K562 (cell line): Measurements from ENCODE around the gene FBP1. TPM values are rescaled to one million over a fixed set of nuclear protein-coding genes. Genes with fewer than 3 reads are reported as not detected.

Source experiments
- CHD1 ChIP-seq: fragments of 200-600 bp; sonication (generic); IDR thresholded peaks from one replicate; pipeline ENCODE4 v1.6.1; 2012; ENCODE audit warnings: mild to moderate bottlenecking, moderate library complexity, low read length, inconsistent platforms
- COPS2 ChIP-seq: fragments of 450-650 bp; conservative IDR thresholded peaks from 2 replicates; pipeline ENCODE4 v1.6.1; 2016; ENCODE audit warnings: mild to moderate bottlenecking, moderate library complexity
- CSDE1 ChIP-seq, 2 experiments: fragments of 450-650 bp; IDR thresholded peaks; 2 replicates each; pipeline ENCODE4 v1.6.1; 2016; ENCODE audit warnings: mild to moderate bottlenecking in 1 of 2
- DDX20 ChIP-seq: fragments of 450-650 bp; IDR thresholded peaks from 2 replicates; pipeline ENCODE4 v1.6.1; 2016; ENCODE audit warnings: missing genetic modification characterization, low read depth, mild to moderate bottlenecking, missing compliant biosample characterization, moderate library complexity
- E2F3 ChIP-seq: fragments of 250-450 bp; sonication (Bioruptor Pico); IDR thresholded peaks from 2 replicates; pipeline ENCODE4 v1.4.0; 2020; ENCODE audit warnings: mild to moderate bottlenecking
- HNRNPL ChIP-seq: fragments of 200-400 bp; formaldehyde crosslinking; IDR thresholded peaks from 2 replicates; pipeline ENCODE4 v1.6.1; 2017; ENCODE audit warnings: low read depth, mild to moderate bottlenecking, low read length
- HOXB6 ChIP-seq: fragments of 250-450 bp; sonication (Bioruptor Pico); IDR thresholded peaks from 2 replicates; pipeline ENCODE4 v1.5.1; 2022; ENCODE audit warnings: mild to moderate bottlenecking, borderline replicate concordance
- NFIX ChIP-seq: fragments of 250-450 bp; sonication (Bioruptor Pico); IDR thresholded peaks from 2 replicates; pipeline ENCODE4 v1.4.0; 2020; ENCODE audit warnings: low read depth, mild to moderate bottlenecking, moderate library complexity
- RCOR1 ChIP-seq, 2 experiments: IDR thresholded peaks; 2 replicates each; pipeline ENCODE4 v1.6.1; 2012; ENCODE audit warnings: low read depth in 2 of 2, low read length in 2 of 2, borderline replicate concordance in 1 of 2, improper control_type of control experiment in 1 of 2
- SMARCA5 ChIP-seq: fragments of 450-650 bp; IDR thresholded peaks from 2 replicates; pipeline ENCODE4 v1.6.1; 2016
- SMC3 ChIP-seq: conservative IDR thresholded peaks from 2 replicates; pipeline ENCODE4 v1.6.1; 2011; ENCODE audit warnings: low read depth, low read length, improper control_type of control experiment; ENCODE audit not compliant: insufficient read depth
- SP2 ChIP-seq: IDR thresholded peaks from 2 replicates; pipeline ENCODE4 v1.6.1; 2011; ENCODE audit warnings: mild to moderate bottlenecking, low read depth, low read length, moderate library complexity; ENCODE audit not compliant: poor library complexity, severe bottlenecking; ENCODE audit errors: extremely low read depth
- SUPT5H ChIP-seq: fragments of 450-650 bp; IDR thresholded peaks from 2 replicates; pipeline ENCODE4 v1.6.1; 2016
- ZNF696 ChIP-seq: fragments of 250-450 bp; sonication (Bioruptor Pico); conservative IDR thresholded peaks from 2 replicates; pipeline ENCODE4 v1.4.0; 2020; ENCODE audit warnings: mild to moderate bottlenecking, moderate library complexity
- polyA plus RNA-seq, 8 experiments: library from polyadenylated mRNA; depleted of rRNA in 4 of 8; stranded (reverse) in 5 of 8; unstranded in 3 of 8; fragments of >200 nt; fragmentation: Nextera tagmentation in 2 of 8; fragmentation: Illumina TruSeq in 1 of 8; extraction: Ambion mirVana in 2 of 8; extraction: Trizol in 1 of 8; gene quantifications; 2 replicates each; pipeline versions ENCODE4 v1.2.1 to v1.2.3, GENCODE V29; 2011 to 2014; ENCODE audit warnings: inconsistent platforms in 1 of 8, missing spikeins in 1 of 8
- total RNA-seq, 7 experiments: library from RNA; depleted of rRNA in 6 of 7; stranded (reverse); fragments of >200 nt in 6 of 7; fragmentation: Illumina TruSeq in 2 of 7; extraction: Trizol in 2 of 7; gene quantifications; 2 replicates each; pipeline versions ENCODE4 v1.2.1 to v1.2.3, GENCODE V29; 2011 to 2021; ENCODE audit warnings: low replicate concordance in 1 of 7
- TF ChIP-seq, protein P1 (sequence below): fragments of 450-650 bp; IDR thresholded peaks from 2 replicates; pipeline ENCODE4 v1.6.1; 2016; ENCODE audit warnings: mild to moderate bottlenecking, moderate library complexity
- TF ChIP-seq, protein P2 (sequence below): fragments of 250-450 bp; sonication (Bioruptor Pico); IDR thresholded peaks from 2 replicates; pipeline ENCODE4 v1.4.0; 2020; ENCODE audit warnings: mild to moderate bottlenecking

Gene FBP1
- total and polyA plus RNA-seq, 9 of the 15 experiments (the other 6 are each of a cell fraction or from before 2014, with no cell fraction given): 0.24 TPM; not detected in 8

GRCh38 chr9:94668928-94669729 is 29.8 kb upstream of the FBP1 start (continued):
- TF ChIP-seq, protein P1, sequence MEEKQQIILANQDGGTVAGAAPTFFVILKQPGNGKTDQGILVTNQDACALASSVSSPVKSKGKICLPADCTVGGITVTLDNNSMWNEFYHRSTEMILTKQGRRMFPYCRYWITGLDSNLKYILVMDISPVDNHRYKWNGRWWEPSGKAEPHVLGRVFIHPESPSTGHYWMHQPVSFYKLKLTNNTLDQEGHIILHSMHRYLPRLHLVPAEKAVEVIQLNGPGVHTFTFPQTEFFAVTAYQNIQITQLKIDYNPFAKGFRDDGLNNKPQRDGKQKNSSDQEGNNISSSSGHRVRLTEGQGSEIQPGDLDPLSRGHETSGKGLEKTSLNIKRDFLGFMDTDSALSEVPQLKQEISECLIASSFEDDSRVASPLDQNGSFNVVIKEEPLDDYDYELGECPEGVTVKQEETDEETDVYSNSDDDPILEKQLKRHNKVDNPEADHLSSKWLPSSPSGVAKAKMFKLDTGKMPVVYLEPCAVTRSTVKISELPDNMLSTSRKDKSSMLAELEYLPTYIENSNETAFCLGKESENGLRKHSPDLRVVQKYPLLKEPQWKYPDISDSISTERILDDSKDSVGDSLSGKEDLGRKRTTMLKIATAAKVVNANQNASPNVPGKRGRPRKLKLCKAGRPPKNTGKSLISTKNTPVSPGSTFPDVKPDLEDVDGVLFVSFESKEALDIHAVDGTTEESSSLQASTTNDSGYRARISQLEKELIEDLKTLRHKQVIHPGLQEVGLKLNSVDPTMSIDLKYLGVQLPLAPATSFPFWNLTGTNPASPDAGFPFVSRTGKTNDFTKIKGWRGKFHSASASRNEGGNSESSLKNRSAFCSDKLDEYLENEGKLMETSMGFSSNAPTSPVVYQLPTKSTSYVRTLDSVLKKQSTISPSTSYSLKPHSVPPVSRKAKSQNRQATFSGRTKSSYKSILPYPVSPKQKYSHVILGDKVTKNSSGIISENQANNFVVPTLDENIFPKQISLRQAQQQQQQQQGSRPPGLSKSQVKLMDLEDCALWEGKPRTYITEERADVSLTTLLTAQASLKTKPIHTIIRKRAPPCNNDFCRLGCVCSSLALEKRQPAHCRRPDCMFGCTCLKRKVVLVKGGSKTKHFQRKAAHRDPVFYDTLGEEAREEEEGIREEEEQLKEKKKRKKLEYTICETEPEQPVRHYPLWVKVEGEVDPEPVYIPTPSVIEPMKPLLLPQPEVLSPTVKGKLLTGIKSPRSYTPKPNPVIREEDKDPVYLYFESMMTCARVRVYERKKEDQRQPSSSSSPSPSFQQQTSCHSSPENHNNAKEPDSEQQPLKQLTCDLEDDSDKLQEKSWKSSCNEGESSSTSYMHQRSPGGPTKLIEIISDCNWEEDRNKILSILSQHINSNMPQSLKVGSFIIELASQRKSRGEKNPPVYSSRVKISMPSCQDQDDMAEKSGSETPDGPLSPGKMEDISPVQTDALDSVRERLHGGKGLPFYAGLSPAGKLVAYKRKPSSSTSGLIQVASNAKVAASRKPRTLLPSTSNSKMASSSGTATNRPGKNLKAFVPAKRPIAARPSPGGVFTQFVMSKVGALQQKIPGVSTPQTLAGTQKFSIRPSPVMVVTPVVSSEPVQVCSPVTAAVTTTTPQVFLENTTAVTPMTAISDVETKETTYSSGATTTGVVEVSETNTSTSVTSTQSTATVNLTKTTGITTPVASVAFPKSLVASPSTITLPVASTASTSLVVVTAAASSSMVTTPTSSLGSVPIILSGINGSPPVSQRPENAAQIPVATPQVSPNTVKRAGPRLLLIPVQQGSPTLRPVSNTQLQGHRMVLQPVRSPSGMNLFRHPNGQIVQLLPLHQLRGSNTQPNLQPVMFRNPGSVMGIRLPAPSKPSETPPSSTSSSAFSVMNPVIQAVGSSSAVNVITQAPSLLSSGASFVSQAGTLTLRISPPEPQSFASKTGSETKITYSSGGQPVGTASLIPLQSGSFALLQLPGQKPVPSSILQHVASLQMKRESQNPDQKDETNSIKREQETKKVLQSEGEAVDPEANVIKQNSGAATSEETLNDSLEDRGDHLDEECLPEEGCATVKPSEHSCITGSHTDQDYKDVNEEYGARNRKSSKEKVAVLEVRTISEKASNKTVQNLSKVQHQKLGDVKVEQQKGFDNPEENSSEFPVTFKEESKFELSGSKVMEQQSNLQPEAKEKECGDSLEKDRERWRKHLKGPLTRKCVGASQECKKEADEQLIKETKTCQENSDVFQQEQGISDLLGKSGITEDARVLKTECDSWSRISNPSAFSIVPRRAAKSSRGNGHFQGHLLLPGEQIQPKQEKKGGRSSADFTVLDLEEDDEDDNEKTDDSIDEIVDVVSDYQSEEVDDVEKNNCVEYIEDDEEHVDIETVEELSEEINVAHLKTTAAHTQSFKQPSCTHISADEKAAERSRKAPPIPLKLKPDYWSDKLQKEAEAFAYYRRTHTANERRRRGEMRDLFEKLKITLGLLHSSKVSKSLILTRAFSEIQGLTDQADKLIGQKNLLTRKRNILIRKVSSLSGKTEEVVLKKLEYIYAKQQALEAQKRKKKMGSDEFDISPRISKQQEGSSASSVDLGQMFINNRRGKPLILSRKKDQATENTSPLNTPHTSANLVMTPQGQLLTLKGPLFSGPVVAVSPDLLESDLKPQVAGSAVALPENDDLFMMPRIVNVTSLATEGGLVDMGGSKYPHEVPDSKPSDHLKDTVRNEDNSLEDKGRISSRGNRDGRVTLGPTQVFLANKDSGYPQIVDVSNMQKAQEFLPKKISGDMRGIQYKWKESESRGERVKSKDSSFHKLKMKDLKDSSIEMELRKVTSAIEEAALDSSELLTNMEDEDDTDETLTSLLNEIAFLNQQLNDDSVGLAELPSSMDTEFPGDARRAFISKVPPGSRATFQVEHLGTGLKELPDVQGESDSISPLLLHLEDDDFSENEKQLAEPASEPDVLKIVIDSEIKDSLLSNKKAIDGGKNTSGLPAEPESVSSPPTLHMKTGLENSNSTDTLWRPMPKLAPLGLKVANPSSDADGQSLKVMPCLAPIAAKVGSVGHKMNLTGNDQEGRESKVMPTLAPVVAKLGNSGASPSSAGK: no peak
- no peak for TF ChIP-seq DDX20 (tag)
- TF ChIP-seq SP2: no peak
- TF ChIP-seq RCOR1 (IDR thresholded peaks at IDR 0.05; ENCODE audit: borderline replicate concordance in 1 of 2, low read depth in 2 of 2, low read length in 2 of 2): peak in 1 of 2 experiments; percentile 75; a peak in 2 of 4 replicates
- TF ChIP-seq ZNF696 (CRISPR knock-in tag): no peak
- no peak for TF ChIP-seq NFIX
- no peak for TF ChIP-seq CSDE1 (IDR thresholded peaks at IDR 0.05)
- no peak for TF ChIP-seq HNRNPL
- TF ChIP-seq SUPT5H: no peak
- TF ChIP-seq E2F3 (CRISPR knock-in tag): no peak
- TF ChIP-seq COPS2: no peak
- peak; percentile 16; the same call in 1 of the 2 replicates for TF ChIP-seq SMARCA5
- TF ChIP-seq, protein P2, sequence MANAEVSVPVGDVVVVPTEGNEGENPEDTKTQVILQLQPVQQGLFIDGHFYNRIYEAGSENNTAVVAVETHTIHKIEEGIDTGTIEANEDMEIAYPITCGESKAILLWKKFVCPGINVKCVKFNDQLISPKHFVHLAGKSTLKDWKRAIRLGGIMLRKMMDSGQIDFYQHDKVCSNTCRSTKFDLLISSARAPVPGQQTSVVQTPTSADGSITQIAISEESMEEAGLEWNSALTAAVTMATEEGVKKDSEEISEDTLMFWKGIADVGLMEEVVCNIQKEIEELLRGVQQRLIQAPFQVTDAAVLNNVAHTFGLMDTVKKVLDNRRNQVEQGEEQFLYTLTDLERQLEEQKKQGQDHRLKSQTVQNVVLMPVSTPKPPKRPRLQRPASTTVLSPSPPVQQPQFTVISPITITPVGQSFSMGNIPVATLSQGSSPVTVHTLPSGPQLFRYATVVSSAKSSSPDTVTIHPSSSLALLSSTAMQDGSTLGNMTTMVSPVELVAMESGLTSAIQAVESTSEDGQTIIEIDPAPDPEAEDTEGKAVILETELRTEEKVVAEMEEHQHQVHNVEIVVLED (CRISPR knock-in tag): no peak
- peak; percentile 47 for TF ChIP-seq SMC3
- no peak for TF ChIP-seq CHD1
- TF ChIP-seq HOXB6 (CRISPR knock-in tag): no peak
